K562 (cell line): ENCODE data around the gene NTRK1. TPM values are rescaled to one million over a fixed set of nuclear protein-coding genes. Genes with fewer than 3 reads are reported as not detected.

ENCODE experiments used
- HNRNPLL ChIP-seq: fragments of 200-400 bp; formaldehyde crosslinking; IDR thresholded peaks from 2 replicates; pipeline ENCODE4 v1.6.1; 2017; ENCODE audit warnings: low read length, low read depth, mild to moderate bottlenecking; ENCODE audit not compliant: poor library complexity, severe bottlenecking
- STAG1 ChIP-seq: sonication (generic); formaldehyde crosslinking; IDR thresholded peaks from 2 replicates; pipeline ENCODE4 v1.5.0; 2020; ENCODE audit warnings: missing genetic modification reagents, borderline replicate concordance
- ZBTB17 ChIP-seq: fragments of 450-650 bp; formaldehyde crosslinking; IDR thresholded peaks from 2 replicates; pipeline ENCODE4 v1.4.0; 2020; ENCODE audit warnings: mild to moderate bottlenecking
- ZNF224 ChIP-seq: sonication (generic); formaldehyde crosslinking; IDR thresholded peaks from 2 replicates; pipeline ENCODE4 v1.8.0; 2022; ENCODE audit warnings: mild to moderate bottlenecking, missing genetic modification reagents
- polyA plus RNA-seq, 8 experiments: library from polyadenylated mRNA; depleted of rRNA in 4 of 8; stranded (reverse) in 5 of 8; unstranded in 3 of 8; fragments of >200 nt; fragmentation: Nextera tagmentation in 2 of 8; fragmentation: Illumina TruSeq in 1 of 8; extraction: Ambion mirVana in 2 of 8; extraction: Trizol in 1 of 8; gene quantifications; 2 replicates each; pipeline versions ENCODE4 v1.2.1 to v1.2.3, GENCODE V29; 2011 to 2014; ENCODE audit warnings: inconsistent platforms in 1 of 8, missing spikeins in 1 of 8
- total RNA-seq, 7 experiments: library from RNA; depleted of rRNA in 6 of 7; stranded (reverse); fragments of >200 nt in 6 of 7; fragmentation: Illumina TruSeq in 2 of 7; extraction: Trizol in 2 of 7; gene quantifications; 2 replicates each; pipeline versions ENCODE4 v1.2.1 to v1.2.3, GENCODE V29; 2011 to 2021; ENCODE audit warnings: low replicate concordance in 1 of 7
- TF ChIP-seq, protein P1 (sequence below), 2 experiments: fragments of 450-650 bp; formaldehyde crosslinking in 1 of 2; IDR thresholded peaks; 2 replicates each; pipeline versions ENCODE4 v1.4.0 to v1.6.1; 2014 to 2020; ENCODE audit warnings: mild to moderate bottlenecking in 2 of 2, borderline replicate concordance in 1 of 2, low read depth in 1 of 2
- TF ChIP-seq, protein P2 (sequence below): sonication (generic); formaldehyde crosslinking; IDR thresholded peaks from 2 replicates; pipeline ENCODE4 v1.8.1; 2023; ENCODE audit warnings: mild to moderate bottlenecking, missing genetic modification reagents
- TF ChIP-seq, protein P3 (sequence below): sonication (generic); formaldehyde crosslinking; IDR thresholded peaks from 2 replicates; pipeline ENCODE4 v1.8.1; 2023; ENCODE audit warnings: missing genetic modification reagents, mild to moderate bottlenecking, borderline replicate concordance
- TF ChIP-seq, protein P4 (sequence below): fragments of 250-450 bp; sonication (Bioruptor Pico); IDR thresholded peaks from 2 replicates; pipeline ENCODE4 v1.8.0; 2021; ENCODE audit warnings: borderline replicate concordance, mild to moderate bottlenecking, moderate library complexity; ENCODE audit not compliant: poor library complexity, severe bottlenecking

Gene NTRK1
- total and polyA plus RNA-seq, 9 of the 15 experiments (the other 6 are each of a cell fraction or from before 2014, with no cell fraction given): 0.46 to 30.0 (median 7.9) TPM

DNA sequence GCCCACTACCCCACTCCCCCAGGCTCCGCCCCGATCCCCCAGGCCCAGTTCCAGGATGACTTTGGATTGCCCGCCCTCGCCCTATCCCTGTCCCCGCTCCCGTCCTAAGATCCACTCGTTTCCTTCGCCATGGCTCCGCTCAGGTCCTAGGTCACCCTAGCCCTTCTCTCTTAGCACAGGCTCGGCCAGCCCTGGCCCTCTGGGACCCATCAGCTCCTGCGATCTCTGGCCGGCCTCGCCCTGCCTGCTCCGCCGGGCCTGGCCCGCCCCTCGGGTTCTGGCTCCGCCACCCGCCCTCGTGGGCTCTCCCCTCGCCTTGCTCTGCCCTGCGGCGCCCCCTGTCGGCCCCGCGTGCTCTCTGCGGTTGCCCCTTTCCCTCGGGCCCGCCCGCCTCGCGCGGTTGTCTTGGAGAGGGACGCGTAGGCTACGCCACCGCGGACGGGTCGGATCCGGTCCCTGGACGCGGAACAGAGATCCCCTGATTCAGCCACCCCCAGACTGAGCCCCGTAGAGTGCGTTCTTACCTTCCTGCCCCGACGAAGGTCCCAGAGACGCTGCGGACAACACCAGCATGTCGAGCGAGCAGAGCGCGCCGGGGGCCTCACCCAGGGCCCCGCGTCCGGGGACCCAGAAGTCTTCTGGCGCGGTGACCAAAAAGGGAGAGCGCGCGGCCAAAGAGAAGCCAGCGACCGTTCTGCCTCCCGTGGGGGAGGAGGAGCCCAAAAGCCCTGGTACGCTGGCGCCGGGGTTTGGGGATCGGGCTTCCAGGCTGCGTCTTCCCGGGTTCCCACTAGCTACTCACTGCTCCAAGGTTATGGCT lies 59.8 kb downstream of the NTRK1 start, which contains the start of gene LRRC71 (continued):
- TF ChIP-seq, protein P1, sequence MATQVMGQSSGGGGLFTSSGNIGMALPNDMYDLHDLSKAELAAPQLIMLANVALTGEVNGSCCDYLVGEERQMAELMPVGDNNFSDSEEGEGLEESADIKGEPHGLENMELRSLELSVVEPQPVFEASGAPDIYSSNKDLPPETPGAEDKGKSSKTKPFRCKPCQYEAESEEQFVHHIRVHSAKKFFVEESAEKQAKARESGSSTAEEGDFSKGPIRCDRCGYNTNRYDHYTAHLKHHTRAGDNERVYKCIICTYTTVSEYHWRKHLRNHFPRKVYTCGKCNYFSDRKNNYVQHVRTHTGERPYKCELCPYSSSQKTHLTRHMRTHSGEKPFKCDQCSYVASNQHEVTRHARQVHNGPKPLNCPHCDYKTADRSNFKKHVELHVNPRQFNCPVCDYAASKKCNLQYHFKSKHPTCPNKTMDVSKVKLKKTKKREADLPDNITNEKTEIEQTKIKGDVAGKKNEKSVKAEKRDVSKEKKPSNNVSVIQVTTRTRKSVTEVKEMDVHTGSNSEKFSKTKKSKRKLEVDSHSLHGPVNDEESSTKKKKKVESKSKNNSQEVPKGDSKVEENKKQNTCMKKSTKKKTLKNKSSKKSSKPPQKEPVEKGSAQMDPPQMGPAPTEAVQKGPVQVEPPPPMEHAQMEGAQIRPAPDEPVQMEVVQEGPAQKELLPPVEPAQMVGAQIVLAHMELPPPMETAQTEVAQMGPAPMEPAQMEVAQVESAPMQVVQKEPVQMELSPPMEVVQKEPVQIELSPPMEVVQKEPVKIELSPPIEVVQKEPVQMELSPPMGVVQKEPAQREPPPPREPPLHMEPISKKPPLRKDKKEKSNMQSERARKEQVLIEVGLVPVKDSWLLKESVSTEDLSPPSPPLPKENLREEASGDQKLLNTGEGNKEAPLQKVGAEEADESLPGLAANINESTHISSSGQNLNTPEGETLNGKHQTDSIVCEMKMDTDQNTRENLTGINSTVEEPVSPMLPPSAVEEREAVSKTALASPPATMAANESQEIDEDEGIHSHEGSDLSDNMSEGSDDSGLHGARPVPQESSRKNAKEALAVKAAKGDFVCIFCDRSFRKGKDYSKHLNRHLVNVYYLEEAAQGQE (IDR thresholded peaks at IDR 0.05; ENCODE audit: borderline replicate concordance): peak; percentile 96
- TF ChIP-seq, protein P1 (CRISPR knock-in tag; IDR thresholded peaks at IDR 0.05; ENCODE audit: low read depth): no peak
- TF ChIP-seq, protein P2, sequence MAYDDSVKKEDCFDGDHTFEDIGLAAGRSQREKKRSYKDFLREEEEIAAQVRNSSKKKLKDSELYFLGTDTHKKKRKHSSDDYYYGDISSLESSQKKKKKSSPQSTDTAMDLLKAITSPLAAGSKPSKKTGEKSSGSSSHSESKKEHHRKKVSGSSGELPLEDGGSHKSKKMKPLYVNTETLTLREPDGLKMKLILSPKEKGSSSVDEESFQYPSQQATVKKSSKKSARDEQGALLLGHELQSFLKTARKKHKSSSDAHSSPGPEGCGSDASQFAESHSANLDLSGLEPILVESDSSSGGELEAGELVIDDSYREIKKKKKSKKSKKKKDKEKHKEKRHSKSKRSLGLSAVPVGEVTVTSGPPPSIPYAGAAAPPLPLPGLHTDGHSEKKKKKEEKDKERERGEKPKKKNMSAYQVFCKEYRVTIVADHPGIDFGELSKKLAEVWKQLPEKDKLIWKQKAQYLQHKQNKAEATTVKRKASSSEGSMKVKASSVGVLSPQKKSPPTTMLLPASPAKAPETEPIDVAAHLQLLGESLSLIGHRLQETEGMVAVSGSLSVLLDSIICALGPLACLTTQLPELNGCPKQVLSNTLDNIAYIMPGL (CRISPR knock-in tag): 0 out of 2 replicates have a peak, but pooled peaks have one; percentile 81
- TF ChIP-seq ZNF224 (CRISPR knock-in tag) (no peak), HNRNPLL (peak; percentile 74), ZBTB17 (0 out of 2 replicates have a peak, but pooled peaks have one; percentile 48), STAG1 (peak; percentile 82)
- TF ChIP-seq, protein P3, sequence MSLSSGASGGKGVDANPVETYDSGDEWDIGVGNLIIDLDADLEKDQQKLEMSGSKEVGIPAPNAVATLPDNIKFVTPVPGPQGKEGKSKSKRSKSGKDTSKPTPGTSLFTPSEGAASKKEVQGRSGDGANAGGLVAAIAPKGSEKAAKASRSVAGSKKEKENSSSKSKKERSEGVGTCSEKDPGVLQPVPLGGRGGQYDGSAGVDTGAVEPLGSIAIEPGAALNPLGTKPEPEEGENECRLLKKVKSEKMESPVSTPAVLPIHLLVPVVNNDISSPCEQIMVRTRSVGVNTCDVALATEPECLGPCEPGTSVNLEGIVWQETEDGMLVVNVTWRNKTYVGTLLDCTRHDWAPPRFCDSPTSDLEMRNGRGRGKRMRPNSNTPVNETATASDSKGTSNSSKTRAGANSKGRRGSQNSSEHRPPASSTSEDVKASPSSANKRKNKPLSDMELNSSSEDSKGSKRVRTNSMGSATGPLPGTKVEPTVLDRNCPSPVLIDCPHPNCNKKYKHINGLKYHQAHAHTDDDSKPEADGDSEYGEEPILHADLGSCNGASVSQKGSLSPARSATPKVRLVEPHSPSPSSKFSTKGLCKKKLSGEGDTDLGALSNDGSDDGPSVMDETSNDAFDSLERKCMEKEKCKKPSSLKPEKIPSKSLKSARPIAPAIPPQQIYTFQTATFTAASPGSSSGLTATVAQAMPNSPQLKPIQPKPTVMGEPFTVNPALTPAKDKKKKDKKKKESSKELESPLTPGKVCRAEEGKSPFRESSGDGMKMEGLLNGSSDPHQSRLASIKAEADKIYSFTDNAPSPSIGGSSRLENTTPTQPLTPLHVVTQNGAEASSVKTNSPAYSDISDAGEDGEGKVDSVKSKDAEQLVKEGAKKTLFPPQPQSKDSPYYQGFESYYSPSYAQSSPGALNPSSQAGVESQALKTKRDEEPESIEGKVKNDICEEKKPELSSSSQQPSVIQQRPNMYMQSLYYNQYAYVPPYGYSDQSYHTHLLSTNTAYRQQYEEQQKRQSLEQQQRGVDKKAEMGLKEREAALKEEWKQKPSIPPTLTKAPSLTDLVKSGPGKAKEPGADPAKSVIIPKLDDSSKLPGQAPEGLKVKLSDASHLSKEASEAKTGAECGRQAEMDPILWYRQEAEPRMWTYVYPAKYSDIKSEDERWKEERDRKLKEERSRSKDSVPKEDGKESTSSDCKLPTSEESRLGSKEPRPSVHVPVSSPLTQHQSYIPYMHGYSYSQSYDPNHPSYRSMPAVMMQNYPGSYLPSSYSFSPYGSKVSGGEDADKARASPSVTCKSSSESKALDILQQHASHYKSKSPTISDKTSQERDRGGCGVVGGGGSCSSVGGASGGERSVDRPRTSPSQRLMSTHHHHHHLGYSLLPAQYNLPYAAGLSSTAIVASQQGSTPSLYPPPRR (CRISPR knock-in tag): 0 out of 2 replicates have a peak, but pooled peaks have one; percentile 66
- TF ChIP-seq, protein P4, sequence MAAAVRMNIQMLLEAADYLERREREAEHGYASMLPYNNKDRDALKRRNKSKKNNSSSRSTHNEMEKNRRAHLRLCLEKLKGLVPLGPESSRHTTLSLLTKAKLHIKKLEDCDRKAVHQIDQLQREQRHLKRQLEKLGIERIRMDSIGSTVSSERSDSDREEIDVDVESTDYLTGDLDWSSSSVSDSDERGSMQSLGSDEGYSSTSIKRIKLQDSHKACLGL: no peak
